Inflammatory macrophage (primary cell): Measurements from ENCODE around the gene DMKN.

Source experiments
- DNase-seq, 2 donors: peaks; one replicate each; pipeline ENCODE4 v3.0.0-alpha.2; 2020 to 2022

DMKN gene

GRCh38 chr19:35549174-35549788, 35.8 kb upstream of the DMKN start:
- DNase-seq: peak; percentile 51 to 54

GRCh38 chr19:35546532-35546931, 33.1 kb upstream of the DMKN start:
- DNase-seq: no peak

GRCh38 chr19:35545855-35546381, 32.5 kb upstream of the DMKN start:
- peak in 1 of 2 donors; percentile 8 for DNase-seq

GRCh38 chr19:35545001-35545854, 31.8 kb upstream of the DMKN start, which contains the start of gene TMEM147:
TSS of gene TMEM147 (plus strand) at chr19:35545626. CDS start at chr19:35545740, 114 bp downstream.
- peak; percentile 88 to 94 for DNase-seq

GRCh38 chr19:35544110-35544802, 30.8 kb upstream of the DMKN start:
- DNase-seq: no peak

- no peak for DNase-seq
Observed at GRCh38 chr19:35543280-35544109, 30.0 kb upstream of the DMKN start.

- no peak for DNase-seq
Observed at GRCh38 chr19:35542209-35542608, 28.8 kb upstream of the DMKN start.

- DNase-seq: no peak
Observed at GRCh38 chr19:35540356-35540927, 27.0 kb upstream of the DMKN start.

GRCh38 chr19:35539850-35540249, 26.4 kb upstream of the DMKN start:
- no peak for DNase-seq

GRCh38 chr19:35539314-35539713, 25.9 kb upstream of the DMKN start:
- DNase-seq: no peak

GRCh38 chr19:35534803-35535480, 21.5 kb upstream of the DMKN start:
- DNase-seq: no peak

GRCh38 chr19:35533822-35534392, 20.5 kb upstream of the DMKN start:
- peak; percentile 30 to 36 for DNase-seq

GRCh38 chr19:35533201-35533821, 19.9 kb upstream of the DMKN start, which contains the start of gene GAPDHS:
TSS of gene GAPDHS (plus strand) at chr19:35533456. CDS start at chr19:35533528, 72 bp downstream.
- no peak for DNase-seq

- DNase-seq: no peak
Observed at GRCh38 chr19:35531291-35531690, 17.8 kb upstream of the DMKN start.

- no peak for DNase-seq
Observed at GRCh38 chr19:35529241-35530218, 16.1 kb upstream of the DMKN start.

- DNase-seq: no peak
Observed at GRCh38 chr19:35528218-35529038, 15.0 kb upstream of the DMKN start, which contains the start of gene SBSN. TSS of gene SBSN (minus strand) at chr19:35528311. CDS start at chr19:35528281, 30 bp downstream.

GRCh38 chr19:35525873-35526272, 12.4 kb upstream of the DMKN start:
- no peak for DNase-seq
